ENCODE data around the gene ZKSCAN3. TPM values are rescaled to one million over a fixed set of nuclear protein-coding genes. Genes with fewer than 3 reads are reported as not detected.

The ZKSCAN3 gene
- total and polyA plus RNA-seq, 2 of the 8 experiments (the other 6 are each of a cell fraction or from before 2014, with no cell fraction given): 2.7 to 9.8 TPM

DNA sequence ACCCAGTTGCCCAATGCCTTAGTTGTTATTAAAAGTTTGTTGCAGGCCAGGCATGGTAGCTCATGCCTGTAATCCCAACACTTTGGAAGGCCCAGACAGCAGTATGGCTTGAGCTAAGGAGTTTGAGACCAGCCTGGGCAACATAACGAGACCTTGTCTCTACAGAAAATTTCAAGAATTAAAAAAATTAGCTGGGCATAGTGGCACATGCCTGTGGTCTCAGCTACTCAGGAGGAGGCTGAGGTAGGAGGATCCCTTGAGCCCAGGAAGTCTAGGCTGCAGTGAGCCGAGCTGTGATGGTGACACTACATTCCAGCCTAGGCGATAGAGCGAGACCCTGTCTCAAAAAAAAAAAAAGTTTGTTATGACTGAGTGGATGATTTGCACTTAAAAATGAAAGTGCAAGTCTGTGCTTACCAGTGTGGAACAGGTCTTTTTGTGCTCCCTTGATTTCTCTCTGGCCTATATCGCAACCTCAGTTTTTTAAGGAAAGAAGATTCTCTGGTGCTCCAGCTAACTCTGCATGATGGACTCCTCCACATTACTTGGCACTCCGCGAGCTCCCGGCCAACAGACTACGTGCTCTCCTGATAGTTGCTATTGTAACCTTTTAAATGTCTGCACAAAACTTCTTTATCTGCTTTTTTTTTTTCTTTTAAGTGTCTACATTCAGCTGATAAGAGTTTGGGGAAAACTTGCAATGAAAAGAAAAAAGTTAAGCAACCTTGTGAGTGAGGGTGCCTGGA lies 22.1 kb downstream of the ZKSCAN3 start:
- ChIA-PET POLR2A (ENCODE audit: partially characterized antibody) (interaction anchor here (0.8 to 2.4 kb wide), 4 partner anchors 12 to 35 kb away, joined by 3 to 6 read pairs (median 4); partner anchors contain the start of genes ZSCAN12 and ZSCAN31), CTCF (ENCODE audit: partially characterized antibody) (interaction anchor here (0.6 to 2.1 kb wide), 5 partner anchors 11 to 235 kb away, joined by 3 to 14 read pairs (median 4); no protein-coding TSS in a partner anchor)
- H2AFZ ChIP-seq (ENCODE audit: low read length): no peak overlapping the region
- TF ChIP-seq PHF8 (conservative IDR thresholded peaks at IDR 0.05; ENCODE audit: low read depth, low read length) (no peak), NANOG (IDR thresholded peaks at IDR 0.05; ENCODE audit: insufficient read depth, low read depth, low read length, poor library complexity, severe bottlenecking) (no peak), GTF2F1 (IDR thresholded peaks at IDR 0.05; ENCODE audit: borderline replicate concordance, low read depth, low read length) (no peak), SIX5 (IDR thresholded peaks at IDR 0.05; ENCODE audit: low read depth, low read length) (no peak), FOSL1 (IDR thresholded peaks at IDR 0.05; ENCODE audit: insufficient read depth, low read depth, low read length) (no peak), RAD21 (IDR thresholded peaks at IDR 0.05 in 1 of 2, conservative IDR thresholded peaks at IDR 0.05 in 1 of 2; ENCODE audit: low read depth in 2 of 2, low read length in 2 of 2) (no peak), BACH1 (IDR thresholded peaks at IDR 0.05; ENCODE audit: low read length) (no peak), KDM1A (IDR thresholded peaks at IDR 0.05; ENCODE audit: borderline replicate concordance, low read length) (no peak), RNF2 (IDR thresholded peaks at IDR 0.05; ENCODE audit: borderline replicate concordance, low read depth, low read length, missing control alignments, poor library complexity, severe bottlenecking) (no peak), SP2 (IDR thresholded peaks at IDR 0.05; ENCODE audit: low read length) (no peak), RXRA (IDR thresholded peaks at IDR 0.05; ENCODE audit: insufficient read depth, low read depth, low read length) (no peak), RBBP5 (IDR thresholded peaks at IDR 0.05; ENCODE audit: borderline replicate concordance, low read depth, low read length) (no peak)

More for the DNA sequence above, 22.1 kb downstream of the ZKSCAN3 start:
- Histone ChIP-seq H2BK5ac (ENCODE audit: low read depth, low read length) (no peak overlapping the region), H3K27me3 (replicated peaks in 1 of 4; ENCODE audit: control insufficient read depth in 3 of 4, extremely low read depth in 1 of 4, insufficient read depth in 3 of 4, low read length in 3 of 4) (no peaks in the 10 kb centered on the region), H2BK20ac (ENCODE audit: low read length) (no peak overlapping the region), H4K91ac (replicated peaks; ENCODE audit: insufficient read length, low read length) (no peak overlapping the region), H3K4ac (replicated peaks; ENCODE audit: insufficient read length, low read depth, low read length) (no peak overlapping the region), H3K4me1 (replicated peaks in 1 of 4; ENCODE audit: control insufficient read depth in 3 of 4, insufficient read depth in 4 of 4, low read length in 3 of 4) (no peaks in the 10 kb centered on the region), H3K36me3 (ENCODE audit: control insufficient read depth in 2 of 4, insufficient read depth in 4 of 4, low read length in 3 of 4) (no peaks in the 10 kb centered on the region; a peak in 1 of 8 replicates), H3K79me2 (ENCODE audit: control insufficient read depth in 1 of 2, insufficient read depth in 2 of 2, low read length in 2 of 2) (no peaks in the 10 kb centered on the region), H3K23ac (ENCODE audit: insufficient read length) (no peak overlapping the region), H2BK12ac (ENCODE audit: low read depth, low read length) (no peak overlapping the region), H3K14ac (ENCODE audit: insufficient read length) (no peak overlapping the region), H3K4me2 (ENCODE audit: insufficient read depth in 1 of 2, low read depth in 2 of 2, low read length in 2 of 2) (no peak overlapping the region), H4K5ac (ENCODE audit: insufficient read length, low read depth, low read length) (no peak overlapping the region), H3K23me2 (ENCODE audit: low read depth, low read length) (no peaks in the 10 kb centered on the region), H3K79me1 (ENCODE audit: low read depth, low read length) (no peaks in the 10 kb centered on the region), H3K9ac (replicated peaks in 1 of 4; ENCODE audit: extremely low read depth in 1 of 4, low read depth in 3 of 4, low read length in 3 of 4) (no peak overlapping the region), H3K18ac (ENCODE audit: extremely low read depth, low read length) (no peak overlapping the region), H2BK15ac (ENCODE audit: low read length) (no peak overlapping the region), H3K9me3 (ENCODE audit: insufficient read depth in 2 of 2, low read depth in 1 of 2, low read length in 1 of 2) (no peaks in the 10 kb centered on the region), H3K27ac (ENCODE audit: low read depth, low read length) (no peak overlapping the region), H3K56ac (replicated peaks; ENCODE audit: insufficient read length, low read depth, low read length) (no peak overlapping the region), H4K20me1 (replicated peaks in 1 of 2; ENCODE audit: control insufficient read depth in 1 of 2, insufficient read depth in 2 of 2, low read length in 2 of 2) (no peaks in the 10 kb centered on the region), H2BK120ac (replicated peaks; ENCODE audit: low read depth, low read length) (no peak overlapping the region), H2AK5ac (ENCODE audit: low read depth, low read length) (no peak overlapping the region), H4K8ac (ENCODE audit: extremely low read depth, insufficient read depth, low read length) (no peak overlapping the region), H3K4me3 (ENCODE audit: extremely low read depth in 1 of 4, insufficient read depth in 2 of 4, low read depth in 3 of 4, low read length in 4 of 4) (no peak overlapping the region)
- 92% methylated on average over 9 of the region's 9 CpGs; no CpG with 5 or more reads in 1 of the 2 experiments for WGBS, 2 experiments (ENCODE audit: extremely low coverage in 1 of 2, insufficient coverage in 1 of 2, insufficient read length in 1 of 2, insufficient replicate concordance in 2 of 2, low coverage in 1 of 2, low lambda C conversion rate in 2 of 2, missing lambda C conversion rate in 1 of 2)
- DNase-seq (ENCODE audit: low read depth in 1 of 2, low spot score in 2 of 2) (no peak), FAIRE-seq (no peak)

All from H1 (cell line).